AG10803 (cell line): ENCODE results near the gene ZDBF2.
"Not testable (repeated sequence)": the region's sequence is repeated elsewhere in the genome, so short reads cannot be mapped to it uniquely, and the experiment has no call there.

Experiments used
- DNase-seq: peaks from one replicate; pipeline ENCODE4 v3.0.0; 2010; ENCODE audit warnings: low read depth
- H3K4me3 ChIP-seq: 2 replicates; pipeline ENCODE4 v1.5.1; 2011; ENCODE audit warnings: mild to moderate bottlenecking, low read length, control low read depth
- TF ChIP-seq, protein P1 (sequence below): conservative IDR thresholded peaks from 2 replicates; pipeline ENCODE4 v1.5.1; 2011; ENCODE audit warnings: mild to moderate bottlenecking, low read length, control low read depth, inconsistent platforms

The ZDBF2 gene

GRCh38 chr2:206343816-206344215 lies 69.4 kb downstream of the ZDBF2 start:
- TF ChIP-seq, protein P1, sequence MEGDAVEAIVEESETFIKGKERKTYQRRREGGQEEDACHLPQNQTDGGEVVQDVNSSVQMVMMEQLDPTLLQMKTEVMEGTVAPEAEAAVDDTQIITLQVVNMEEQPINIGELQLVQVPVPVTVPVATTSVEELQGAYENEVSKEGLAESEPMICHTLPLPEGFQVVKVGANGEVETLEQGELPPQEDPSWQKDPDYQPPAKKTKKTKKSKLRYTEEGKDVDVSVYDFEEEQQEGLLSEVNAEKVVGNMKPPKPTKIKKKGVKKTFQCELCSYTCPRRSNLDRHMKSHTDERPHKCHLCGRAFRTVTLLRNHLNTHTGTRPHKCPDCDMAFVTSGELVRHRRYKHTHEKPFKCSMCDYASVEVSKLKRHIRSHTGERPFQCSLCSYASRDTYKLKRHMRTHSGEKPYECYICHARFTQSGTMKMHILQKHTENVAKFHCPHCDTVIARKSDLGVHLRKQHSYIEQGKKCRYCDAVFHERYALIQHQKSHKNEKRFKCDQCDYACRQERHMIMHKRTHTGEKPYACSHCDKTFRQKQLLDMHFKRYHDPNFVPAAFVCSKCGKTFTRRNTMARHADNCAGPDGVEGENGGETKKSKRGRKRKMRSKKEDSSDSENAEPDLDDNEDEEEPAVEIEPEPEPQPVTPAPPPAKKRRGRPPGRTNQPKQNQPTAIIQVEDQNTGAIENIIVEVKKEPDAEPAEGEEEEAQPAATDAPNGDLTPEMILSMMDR = no peak

DNA sequence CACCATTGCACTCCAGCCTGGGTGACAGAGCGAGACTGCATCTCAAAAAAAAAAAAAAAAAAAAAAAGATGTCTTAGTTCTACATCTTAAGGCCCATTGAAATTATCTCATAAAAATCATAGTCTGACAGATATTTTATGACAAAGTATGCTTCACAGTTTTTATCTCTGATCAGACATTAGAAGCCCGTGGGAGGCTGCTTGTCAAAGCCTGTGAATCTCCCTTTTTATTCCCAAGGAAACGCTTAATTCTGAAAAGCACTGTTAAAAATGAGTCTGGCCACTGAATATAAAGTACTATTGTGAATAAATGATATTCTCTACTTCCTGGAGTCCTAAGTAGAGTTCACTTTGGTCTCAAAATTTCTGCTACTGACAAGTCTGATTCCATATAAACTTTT lies 71.1 kb downstream of the ZDBF2 start:
- H3K4me3 ChIP-seq = no peak overlapping the region
- TF ChIP-seq, protein P1 = no peak
- no peak for DNase-seq

More at GRCh38 chr2:206343816-206344215, 69.4 kb downstream of the ZDBF2 start:
- no peak for DNase-seq
- H3K4me3 ChIP-seq = no peak overlapping the region

DNA sequence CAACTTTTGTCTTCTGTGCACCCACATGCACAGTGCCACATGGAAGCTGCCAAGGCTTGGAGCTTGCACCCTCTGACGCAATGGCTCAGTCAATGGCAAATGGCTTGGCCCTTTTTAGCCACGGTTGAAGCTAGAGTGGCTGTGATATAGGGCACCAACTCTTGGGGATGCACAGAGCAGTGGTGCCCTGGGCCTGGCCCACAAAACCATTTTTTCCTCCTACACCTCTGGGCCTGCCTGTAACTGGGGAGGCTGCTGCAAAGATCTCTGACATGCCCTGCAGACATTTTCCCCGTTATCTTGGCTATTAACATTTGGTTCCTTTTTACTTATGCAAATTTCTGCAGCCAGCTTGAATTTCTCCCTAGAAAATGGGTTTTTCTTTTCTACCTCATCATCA lies 74.9 kb downstream of the ZDBF2 start:
- no peak for DNase-seq

DNA sequence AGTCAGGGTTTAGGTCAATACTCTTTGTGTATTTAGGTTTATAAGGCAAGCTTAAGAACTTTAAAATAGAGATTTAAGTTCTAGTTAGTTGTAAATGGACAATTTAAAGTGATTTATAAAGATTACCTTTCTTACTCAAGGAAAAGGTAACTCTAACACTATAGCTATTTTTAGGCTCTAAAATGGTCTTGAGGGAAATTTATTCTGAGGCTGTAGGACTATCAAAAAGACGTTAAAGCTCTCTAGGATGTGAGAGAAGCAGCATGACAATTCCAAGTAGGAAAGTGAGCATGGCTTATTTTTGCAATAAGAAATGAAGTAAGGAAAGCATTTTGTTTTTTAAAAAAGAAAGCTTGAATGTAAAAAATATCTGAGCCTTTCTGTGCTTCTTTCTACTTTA lies 78.1 kb downstream of the ZDBF2 start:
- TF ChIP-seq, protein P1 = no peak
- DNase-seq = no peak
- H3K4me3 ChIP-seq = no peak overlapping the region

More for the DNA sequence above, 74.9 kb downstream of the ZDBF2 start:
- H3K4me3 ChIP-seq = no peak overlapping the region
- TF ChIP-seq, protein P1 = no peak

GRCh38 chr2:206353685-206354084 lies 79.2 kb downstream of the ZDBF2 start:
- TF ChIP-seq, protein P1 = no peak
- H3K4me3 ChIP-seq = no peak overlapping the region
- no peak for DNase-seq

DNA sequence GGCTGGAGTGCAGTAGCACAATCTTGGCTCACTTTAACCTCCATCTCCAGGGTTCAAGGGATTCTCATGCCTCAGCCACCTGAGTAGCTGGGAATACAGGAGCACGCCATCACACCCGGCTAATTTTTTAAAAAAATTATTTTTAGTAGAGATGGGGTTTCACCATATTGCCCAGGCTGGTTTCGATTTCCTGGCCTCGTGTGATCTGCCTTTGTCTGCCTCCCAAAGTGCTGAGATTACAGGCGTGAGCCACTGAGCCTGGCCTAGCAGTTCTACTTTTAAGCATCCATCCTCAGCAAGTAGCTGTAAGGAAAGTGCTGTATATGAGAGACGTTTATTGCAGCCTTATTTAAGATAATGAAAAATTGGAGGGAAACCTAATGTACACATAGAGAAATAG lies 79.7 kb downstream of the ZDBF2 start:
- TF ChIP-seq, protein P1 = no peak
- no peak for DNase-seq
- no peak overlapping the region for H3K4me3 ChIP-seq

GRCh38 chr2:206356840-206357239 lies 82.4 kb downstream of the ZDBF2 start:
- not testable (repeated sequence) for H3K4me3 ChIP-seq, DNase-seq

DNA sequence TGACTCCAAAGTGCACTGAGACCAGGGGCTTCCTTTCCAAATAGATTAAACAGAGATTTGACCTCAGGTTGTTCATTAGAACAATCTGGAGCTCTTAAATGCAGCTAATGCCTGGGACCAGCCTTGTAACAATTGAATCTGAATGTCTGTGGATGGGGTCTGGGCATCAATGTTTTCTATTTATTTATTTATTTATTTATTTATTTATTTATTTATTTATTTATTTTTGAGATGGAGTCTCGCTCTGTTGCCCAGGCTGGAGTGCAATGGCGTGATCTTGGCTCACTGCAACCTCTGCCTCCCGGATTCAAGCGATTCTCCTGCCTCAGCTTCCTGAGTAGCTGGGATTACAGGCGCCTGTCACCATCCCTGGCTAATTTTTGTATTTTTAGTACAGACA lies 86.4 kb downstream of the ZDBF2 start:
- not testable (repeated sequence) for DNase-seq

More for the DNA sequence above, 86.4 kb downstream of the ZDBF2 start:
- not testable (repeated sequence) for H3K4me3 ChIP-seq
